Fibroblast of peridontal ligament (primary cell): Measurements from ENCODE around the gene TUBGCP3.
"Not testable (repeated sequence)": the region's sequence is repeated elsewhere in the genome, so short reads cannot be mapped to it uniquely, and the experiment has no call there.

ENCODE experiments used
- DNase-seq: peaks from one replicate; pipeline ENCODE4 v3.0.0-alpha.2; 2010; ENCODE audit errors: extremely low read depth

Gene TUBGCP3

DNA sequence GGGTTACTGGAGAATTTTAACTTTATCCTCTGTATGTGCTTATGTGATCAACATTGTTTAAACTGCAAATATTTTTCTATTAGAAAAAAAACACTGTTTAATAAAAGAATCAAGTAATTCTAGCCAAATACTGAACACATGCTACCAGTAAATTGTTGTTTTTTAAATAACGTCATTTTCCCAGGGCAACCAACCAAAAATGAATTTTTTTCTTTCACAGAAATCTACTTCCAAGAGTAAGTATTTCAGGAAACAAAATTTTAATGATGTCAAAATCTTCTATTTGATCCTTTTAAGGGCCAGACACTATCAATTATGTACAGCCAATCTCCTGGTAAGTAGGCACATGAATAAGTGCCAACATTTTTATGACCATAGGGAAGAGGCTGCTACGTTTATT is 57.1 kb downstream of the TUBGCP3 start:
- DNase-seq = no peak

DNA sequence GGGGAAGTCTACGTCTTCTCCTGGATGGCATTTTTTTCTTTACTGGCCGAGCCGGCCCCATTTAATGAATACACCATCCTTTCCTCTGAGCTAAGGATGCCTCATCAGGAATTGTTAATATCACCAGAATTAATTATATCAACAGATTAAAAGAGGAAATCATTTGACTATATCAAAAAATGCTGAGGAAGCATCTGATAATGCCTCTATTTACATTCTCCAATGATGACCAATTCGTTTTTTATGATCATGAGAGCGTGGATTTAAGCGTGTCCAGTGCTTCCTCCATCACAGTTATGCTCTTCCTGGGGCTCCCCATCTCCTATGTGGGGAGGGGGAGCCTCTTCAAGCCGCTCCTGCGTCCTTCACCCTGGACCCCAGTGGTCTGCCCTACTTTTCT is 58.7 kb downstream of the TUBGCP3 start:
- no peak for DNase-seq

DNA sequence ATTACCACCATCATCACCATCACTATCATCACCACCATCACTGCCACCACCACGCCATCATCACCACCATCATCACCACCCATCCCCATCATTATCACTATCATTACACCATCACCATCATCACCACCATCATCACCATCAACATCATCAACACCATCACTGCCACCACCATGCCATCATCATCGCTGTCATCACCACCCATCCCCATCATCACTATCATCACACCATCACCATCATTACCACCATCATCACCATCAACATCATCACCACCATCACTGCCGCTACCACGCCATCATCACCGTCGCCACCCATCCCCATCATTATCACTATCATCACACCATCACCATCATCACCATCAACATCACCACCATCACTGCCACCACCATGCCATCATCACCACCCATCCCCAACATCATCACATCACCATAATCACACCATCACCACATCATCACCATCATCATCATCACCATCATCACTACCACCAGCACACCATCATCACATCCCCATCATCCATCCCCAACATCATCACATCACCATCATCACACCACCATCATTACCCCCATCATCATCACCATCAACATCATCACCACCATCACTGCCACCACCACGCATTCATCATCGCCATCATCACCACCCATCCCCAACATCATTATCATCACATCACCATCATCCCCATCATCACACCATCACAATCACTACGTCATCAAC is 61.7 kb downstream of the TUBGCP3 start:
- no peak for DNase-seq

DNA sequence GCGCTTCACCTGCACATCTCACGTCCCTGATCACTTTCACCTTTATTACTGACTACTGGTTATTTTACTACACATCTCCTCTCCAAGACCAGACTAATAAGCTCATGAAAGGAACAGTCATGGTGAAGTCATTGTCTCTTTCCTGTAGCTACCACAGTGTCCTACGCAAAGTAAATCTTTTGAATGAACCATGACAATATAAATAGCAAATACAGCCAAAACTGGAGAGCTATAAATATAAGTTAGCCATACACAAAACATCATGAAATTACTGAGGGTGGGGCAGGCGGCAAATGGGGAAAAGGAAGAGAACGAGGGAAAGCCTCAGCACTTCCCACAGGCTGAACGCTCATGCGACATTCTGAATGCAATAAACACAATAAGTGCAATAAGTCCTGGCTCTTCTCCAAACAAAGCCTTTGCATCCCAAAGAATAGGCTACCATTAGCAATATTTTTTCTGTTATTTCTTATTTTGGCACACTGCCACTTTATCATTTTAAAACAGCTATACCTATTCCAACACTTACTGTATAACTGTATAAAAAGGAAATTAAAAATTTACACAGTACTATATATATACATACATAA is 62.5 kb downstream of the TUBGCP3 start:
- no peak for DNase-seq

DNA sequence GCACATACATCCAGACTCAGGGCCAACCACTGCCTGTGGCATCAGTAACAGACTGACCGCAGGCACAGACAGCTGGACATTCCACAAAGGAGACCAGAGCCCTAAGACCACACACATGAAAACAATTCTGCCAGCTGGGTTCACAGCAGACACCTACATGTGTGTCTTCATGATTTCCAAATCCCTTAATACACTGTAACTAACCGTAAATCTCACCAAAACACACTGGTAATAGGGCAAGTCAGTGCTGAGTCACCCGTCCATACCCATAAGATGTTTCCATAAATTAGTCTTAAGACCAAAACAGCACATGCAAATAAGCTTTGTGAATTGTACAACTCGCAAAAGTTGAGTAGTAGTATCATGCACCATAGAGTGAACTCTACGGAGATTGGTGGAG is 65.4 kb downstream of the TUBGCP3 start:
- peak; percentile 30 for DNase-seq

DNA sequence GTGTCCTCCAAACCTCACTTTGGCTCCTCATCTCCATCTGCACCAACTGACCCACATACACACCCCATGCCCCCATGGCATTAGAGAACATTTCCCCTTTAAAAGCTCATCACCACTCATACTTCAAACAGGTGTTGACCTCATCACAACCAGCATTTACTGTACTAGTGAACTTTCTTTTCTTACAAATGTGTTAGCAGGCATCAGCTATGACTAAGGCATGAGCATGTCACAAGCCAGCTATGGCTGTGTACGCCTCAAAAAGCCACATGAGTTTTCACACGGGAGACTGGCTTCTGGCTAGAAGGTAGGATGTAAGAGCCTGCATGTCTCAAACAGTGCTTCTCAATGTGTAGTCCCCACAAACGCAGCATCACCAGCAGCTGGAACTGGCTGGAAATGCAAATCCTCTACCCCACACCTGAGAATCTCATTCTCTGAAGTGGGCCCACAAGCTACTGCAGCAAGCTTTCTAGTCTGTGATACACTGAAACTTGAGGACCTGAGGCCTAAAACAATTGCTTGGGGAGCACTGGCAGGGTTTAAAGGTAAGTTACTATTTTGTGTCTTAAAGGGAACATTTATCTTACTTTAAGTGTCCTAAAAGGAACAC is 66.8 kb downstream of the TUBGCP3 start:
- DNase-seq = peak; percentile 7

DNA sequence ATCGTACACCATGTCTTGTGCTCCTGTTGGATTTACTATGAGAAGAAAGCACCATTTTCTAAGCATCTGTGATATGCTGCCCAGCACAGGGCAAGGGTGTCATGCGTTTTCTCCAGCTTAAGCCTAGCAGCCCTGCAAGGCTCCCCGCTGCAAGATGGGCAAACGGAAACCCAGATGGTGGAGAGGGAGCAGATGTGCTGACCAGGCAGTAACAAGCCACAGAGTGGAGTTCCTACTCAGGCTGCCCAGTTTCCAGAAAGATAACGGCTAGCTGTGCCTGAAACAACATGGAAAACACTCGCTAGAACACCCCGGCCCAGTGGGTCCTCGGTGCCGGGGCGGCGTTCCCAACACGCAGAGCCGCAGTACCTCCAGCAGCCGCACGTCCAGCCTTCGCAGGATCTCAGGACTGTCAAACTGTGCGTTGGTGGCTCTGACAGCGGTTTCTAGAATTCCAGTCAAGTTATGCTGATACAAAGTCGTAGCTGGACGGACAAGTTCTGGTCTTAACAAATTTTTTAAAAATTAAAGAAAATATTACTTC is 68.4 kb downstream of the TUBGCP3 start:
- no peak for DNase-seq

DNA sequence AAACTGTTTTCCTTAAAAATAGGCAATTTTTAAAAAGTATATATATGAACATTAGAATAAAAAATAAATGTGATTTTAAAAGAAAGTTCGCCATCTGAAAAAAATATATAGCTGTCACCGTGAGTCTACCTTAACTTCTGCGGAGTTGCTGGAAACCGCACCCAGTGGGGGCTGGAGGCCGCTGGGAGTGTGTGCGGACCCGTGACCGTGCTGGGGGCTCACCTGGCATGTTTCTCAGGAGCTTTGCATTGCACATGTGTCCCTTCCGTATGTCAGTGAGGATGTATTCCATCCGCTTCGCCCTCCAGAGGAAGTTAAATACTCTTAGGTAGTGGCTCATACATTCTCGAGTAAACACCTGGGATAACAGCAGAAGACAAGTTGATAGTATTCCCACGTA is 71.7 kb downstream of the TUBGCP3 start:
- no peak for DNase-seq

DNA sequence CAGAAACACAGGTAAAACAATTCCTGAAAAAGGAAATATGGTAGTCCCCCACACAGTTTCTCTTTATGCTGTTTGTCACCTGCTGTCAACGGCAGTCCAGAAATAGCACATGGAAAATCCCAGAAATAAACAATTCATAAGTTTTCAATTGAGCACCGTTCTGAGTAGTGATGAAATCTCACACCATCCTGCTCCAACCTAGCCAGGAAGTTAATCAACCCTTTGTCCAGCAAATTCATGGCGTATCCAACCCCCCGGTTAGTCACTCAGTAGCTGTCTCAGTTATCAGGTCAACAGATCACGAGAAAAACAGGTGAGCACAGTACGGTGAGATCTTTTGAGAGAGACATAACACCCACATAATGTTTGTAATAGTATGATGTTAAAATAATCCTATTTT is 74.2 kb downstream of the TUBGCP3 start:
- DNase-seq = no peak

DNA sequence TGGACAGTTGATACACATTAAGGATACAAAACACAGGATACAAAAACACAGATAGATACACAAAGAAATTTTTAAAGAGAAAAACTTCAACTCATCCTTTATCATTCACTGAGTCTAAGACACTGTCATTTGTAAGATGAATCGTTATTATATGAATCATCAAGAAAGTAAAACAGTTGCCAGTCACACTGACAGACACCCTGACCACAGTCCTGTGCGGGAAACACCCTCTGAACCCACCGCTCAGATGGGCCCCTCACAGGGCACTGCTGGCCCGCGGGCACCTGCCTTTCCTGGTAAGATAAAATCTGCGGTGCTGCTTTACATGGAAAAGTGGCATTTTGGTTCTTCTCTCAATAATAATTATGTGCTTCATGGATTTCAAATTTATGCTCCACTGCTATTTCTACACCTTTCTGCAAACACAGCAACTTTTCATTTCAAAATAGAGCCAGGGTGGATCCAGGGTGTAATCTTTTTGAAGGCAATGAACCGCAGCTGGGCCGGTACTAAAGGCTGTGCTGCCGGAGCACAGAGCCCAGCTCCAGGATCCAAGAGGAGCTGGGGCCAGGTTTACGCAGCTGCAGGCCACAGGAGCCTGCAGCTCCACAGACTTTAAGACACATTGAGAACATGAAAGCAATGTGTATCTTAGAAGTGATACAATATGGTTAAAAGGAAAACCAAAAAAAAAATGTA is 76.8 kb downstream of the TUBGCP3 start:
- no peak for DNase-seq

DNA sequence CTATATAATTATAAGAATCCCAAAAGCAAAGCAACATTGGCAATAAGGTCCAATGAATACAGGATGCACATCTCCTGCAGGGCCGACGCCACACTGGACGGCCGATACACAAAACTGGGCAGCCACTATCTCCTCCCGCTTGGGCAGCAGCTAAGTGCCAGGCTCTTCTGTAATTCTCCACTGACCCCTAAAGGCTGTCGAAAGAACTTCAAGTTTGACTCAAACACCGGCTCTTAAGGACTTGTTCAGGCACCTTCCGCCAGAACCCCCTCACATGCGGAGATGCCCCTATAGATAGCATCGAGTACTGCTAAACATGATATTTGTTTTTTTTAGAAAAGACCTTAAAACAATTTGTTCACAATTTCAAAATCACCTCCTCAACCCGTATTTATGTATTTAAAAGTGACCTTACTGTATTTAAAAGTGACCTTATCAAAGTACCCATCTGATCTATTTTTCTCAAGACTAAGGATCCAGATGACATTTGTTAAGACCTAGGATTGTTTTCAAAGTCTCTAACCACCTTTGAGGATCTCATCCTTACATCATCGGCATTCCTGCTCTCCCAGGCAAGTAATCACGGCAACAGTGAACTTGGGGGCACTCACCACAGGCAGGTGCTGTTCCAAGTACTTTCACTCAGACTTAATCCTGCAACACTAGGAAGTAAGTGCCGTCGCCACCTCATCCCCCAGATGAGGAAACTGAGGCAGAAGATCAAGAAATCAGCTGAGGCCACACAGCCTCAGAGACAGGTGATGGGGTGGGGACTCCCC is 77.8 kb downstream of the TUBGCP3 start:
- peak; percentile 74 for DNase-seq

DNA sequence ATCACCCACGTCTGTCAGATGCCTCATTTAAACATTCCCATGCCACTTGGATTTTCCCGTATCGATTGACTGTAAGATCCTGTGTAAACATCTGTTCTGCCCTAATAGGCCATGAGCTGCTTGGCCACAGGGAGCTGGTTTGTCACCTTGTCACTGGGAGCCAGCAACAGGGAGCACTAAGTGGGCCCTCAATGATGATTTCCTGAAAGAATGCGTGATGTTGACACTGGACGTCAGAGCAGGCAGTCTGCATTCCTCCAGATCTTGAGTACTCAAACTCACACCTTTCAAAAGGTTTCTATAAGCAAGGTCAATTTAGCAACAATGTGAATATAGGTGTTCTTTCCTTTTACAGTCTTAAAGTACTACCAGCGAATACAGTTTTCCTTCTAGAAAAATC is 78.8 kb downstream of the TUBGCP3 start:
- DNase-seq = no peak

DNA sequence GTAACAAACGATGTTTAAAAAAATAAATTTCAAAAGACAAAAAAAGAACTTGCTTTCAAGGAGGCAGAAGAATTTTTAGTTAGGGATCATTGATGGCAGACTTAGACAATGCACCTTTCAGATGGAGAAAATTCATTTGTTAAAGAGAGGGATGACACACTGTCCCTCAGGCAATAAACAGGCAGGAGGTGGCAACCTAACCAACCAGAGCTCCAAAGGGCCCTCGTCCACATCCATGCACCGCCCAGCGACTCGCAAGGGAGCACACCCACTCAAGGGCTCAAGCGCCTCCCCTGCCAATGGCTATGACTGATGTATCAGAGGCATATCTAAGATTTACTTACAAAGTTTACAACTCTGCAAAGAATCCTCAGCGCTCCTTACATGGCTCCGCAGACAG is 81.9 kb downstream of the TUBGCP3 start:
- DNase-seq = no peak

DNA sequence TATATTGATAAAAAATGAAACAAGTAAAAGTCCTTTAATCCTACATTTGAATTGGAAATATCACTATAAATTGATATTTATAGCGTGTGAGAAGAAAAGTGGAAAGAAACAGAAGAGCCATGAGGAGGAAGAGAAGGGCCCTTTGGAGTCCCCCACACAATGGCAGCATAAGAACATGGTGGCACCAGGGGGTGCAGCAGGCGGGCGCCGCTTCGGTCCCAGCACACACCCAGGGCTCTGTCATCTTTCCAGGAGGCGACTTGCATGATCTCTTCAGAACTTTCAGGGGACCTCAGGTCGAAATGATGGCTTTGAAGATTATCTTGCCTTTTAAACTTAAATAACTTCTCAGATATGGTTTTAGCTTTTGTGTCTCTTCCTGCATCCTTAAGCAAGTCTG is 91.8 kb downstream of the TUBGCP3 start:
- no peak for DNase-seq

DNA sequence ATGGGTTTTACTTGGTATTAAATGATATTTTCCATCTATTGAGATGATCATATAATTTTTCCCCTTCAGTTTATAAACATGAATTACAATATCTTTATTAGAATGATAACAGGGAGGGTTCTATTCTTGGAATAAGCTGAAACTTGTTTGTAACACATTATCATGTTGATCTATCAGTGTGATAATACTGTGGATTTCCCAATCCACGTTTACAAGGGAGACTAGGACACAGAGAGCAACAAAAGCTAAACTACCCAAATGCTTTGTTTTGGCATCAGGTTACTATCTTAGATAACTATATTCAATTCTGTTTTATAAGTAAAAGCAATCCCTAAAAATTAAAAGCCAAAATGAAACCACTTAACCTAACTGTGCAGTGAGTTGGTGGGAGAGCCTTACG is 92.5 kb downstream of the TUBGCP3 start:
- no peak for DNase-seq

DNA sequence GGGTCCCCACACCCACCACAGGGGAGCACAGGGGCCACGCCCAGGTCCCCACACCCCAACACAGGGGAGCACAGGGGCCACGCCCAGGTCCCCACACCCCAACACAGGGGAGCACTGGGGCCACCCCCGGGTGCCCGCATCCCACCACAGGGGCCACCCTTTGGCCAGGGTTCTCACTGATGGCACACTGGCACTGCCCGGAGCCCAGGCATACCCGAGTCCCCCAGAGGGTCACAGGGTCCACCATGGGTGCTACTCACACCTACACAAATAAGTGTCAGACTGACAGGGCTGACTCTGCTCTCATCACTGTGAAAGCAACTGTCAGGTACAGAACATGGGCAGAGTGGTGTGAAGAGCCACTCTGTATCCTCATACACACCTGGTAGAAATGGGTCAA is 98.8 kb downstream of the TUBGCP3 start:
- no peak for DNase-seq

DNA sequence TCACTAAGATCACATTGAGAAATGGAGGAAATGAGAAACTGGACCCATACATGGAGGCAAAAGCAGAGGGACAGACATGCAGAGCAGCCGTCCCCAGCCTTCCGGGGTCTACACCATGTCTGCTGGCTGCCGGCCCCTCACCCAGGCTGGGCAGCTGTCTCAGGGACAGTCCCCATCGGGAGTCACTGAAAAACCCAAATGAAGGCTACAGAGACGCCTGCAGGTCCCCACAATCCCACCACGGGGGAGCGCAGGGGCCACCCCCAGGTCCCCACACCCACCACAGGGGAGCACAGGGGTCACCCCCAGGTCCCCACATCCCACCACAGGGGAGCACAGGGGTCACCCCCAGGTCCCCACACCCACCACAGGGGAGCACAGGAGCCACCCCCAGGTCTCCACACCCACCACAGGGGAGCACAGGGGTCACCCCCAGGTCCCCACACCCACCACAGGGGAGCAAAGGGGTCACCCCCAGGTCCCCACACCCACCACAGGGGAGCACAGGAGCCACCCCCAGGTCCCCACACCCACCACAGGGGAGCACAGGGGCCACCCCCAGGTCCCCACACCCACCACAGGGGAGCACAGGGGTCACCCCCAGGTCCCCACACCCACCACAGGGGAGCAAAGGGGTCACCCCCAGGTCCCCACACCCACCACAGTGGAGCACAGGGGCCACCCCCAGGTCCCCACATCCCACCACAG is 99.5 kb downstream of the TUBGCP3 start:
- DNase-seq = not testable (repeated sequence)

DNA sequence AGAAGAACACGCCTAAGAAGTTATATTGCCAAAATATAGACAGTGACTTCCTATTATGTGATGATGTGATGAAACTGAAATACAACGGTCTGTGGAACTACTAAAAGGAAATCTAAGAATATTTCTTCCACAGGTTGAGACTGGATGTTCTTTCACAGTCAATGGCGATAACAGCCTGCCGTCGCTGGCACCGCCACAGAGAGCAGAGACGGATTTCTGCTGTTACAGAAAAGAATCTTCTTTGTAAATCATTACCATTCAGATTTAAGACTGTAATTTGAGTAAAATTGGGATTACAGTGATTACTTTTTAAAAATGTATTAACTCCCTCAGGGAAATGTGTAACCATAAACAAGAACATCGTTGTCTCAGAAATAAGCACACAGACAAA is 100.8 kb downstream of the TUBGCP3 start:
- DNase-seq = no peak

DNA sequence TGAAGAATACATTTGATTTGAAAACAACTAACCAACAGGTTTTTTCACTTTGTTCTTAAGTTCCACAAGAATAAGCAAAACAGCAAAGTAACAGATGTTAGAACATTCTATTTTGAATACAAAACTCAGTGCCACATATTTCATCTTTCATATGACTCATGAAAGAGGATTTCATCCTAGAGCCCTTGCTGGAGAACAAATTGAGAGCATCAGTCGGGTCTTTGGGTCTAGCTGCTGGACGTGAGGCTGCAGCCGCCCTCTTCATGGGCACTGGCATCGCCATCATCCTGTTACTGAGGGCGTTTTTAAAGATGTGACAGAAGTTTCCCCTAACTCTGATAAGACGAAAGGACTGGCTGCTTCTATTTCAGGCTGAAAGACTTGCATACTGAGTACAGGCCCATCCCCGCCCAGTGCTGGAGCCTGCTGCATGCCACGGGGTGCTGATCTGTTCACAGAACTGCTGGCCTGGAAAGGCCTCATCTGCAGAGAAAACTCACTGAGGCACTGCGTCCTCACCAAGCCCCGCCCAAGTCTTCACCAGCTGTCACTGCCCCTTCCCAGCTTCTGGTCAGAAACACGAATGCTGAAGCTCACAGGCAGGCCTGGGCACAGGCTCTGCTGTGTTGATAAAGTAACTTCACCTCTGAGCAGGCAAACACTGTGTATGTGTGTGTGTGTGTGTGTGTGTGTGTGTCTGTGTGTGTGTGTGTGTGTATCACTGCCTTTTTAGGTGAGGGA is 101.4 kb downstream of the TUBGCP3 start:
- DNase-seq = peak; percentile 36

DNA sequence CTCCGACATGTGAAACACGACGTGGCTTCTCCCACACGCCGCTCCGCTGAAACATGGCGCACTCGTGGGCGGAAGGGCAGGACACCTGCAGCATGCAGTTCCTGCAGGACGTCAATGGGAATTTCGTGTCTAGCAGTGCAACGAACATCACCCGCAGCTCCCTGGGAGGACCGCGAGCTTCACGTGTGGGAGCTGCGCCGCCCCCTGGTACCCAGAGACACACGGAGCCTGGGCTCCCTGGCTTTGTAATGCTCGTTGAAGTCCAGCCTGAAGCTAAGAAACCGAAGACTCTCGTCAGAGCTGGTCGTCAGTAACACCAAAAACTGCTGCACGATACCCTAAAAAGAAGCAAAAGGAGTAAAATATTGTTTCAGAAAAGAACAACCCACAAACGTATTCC is 102.1 kb downstream of the TUBGCP3 start:
- DNase-seq = not testable (repeated sequence)
